B cell (primary cell): ENCODE results near the gene SH2D3C. TPM values are rescaled to one million over a fixed set of nuclear protein-coding genes. Genes with fewer than 3 reads are reported as not detected.

ENCODE experiments used
- ATAC-seq: fragments of 200-7000 bp; cut with Tn5 transposase; one replicate; pipeline ENCODE4 v1.10.0; 2021; ENCODE audit warnings: low read depth, mild to moderate bottlenecking, moderate number of reproducible peaks, moderate library complexity
- CTCF ChIA-PET: fragments of 350-600 bp; sonication (Branson Sonifier 250); formaldehyde crosslinking; loops from one replicate; lab custom pipeline; 2021; ENCODE audit warnings: antibody characterized with exemption, inconsistent platforms; lab: Charles Lee
- POLR2A ChIA-PET: fragments of 350-600 bp; sonication (Branson Sonifier 250); formaldehyde crosslinking; loops from one replicate; lab custom pipeline; 2021; ENCODE audit warnings: antibody characterized with exemption; lab: Charles Lee
- DNase-seq: peaks from one replicate; pipeline ENCODE4 v3.0.0; 2013
- H2AFZ ChIP-seq: 2 replicates; pipeline ENCODE4 v1.6.1; 2012; ENCODE audit warnings: mild to moderate bottlenecking, low read depth, low read length; ENCODE audit not compliant: insufficient read depth, poor library complexity, severe bottlenecking
- H3K27ac ChIP-seq, 2 donors: 1 replicate in 1 of 2; 2 replicates in 1 of 2; pipeline ENCODE4 v1.5.1; 2012 to 2013; ENCODE audit warnings: low read length in 2 of 2, mild to moderate bottlenecking in 2 of 2, moderate library complexity in 1 of 2
- H3K27me3 ChIP-seq, 4 experiments: fragments of 200-600 bp in 1 of 4; sonication (generic) in 1 of 4; replicated peaks in 1 of 4; 1 replicate in 2 of 4; 2 replicates in 2 of 4; pipeline versions ENCODE4 v1.6.1 to v1.7.0; 2013 to 2016; ENCODE audit warnings: low read length in 3 of 4, mild to moderate bottlenecking in 2 of 4, mixed read lengths in 1 of 4, moderate library complexity in 1 of 4; ENCODE audit not compliant: insufficient read depth in 4 of 4, control insufficient read depth in 3 of 4; ENCODE audit errors: control extremely low read depth in 1 of 4
- H3K36me3 ChIP-seq, 2 experiments: replicated peaks in 1 of 2; 1 replicate in 1 of 2; 2 replicates in 1 of 2; pipeline versions ENCODE4 v1.6.1 to v1.7.1; 2013; ENCODE audit warnings: low read length in 1 of 2; ENCODE audit not compliant: insufficient read depth in 2 of 2, control insufficient read depth in 1 of 2; ENCODE audit errors: control extremely low read depth in 1 of 2, extremely low read depth in 1 of 2
- H3K4me1 ChIP-seq, 2 donors: fragments of 200-600 bp in 1 of 2; sonication (generic) in 1 of 2; 1 replicate in 1 of 2; 2 replicates in 1 of 2; pipeline versions ENCODE4 v1.5.1 to v1.6.1; 2013 to 2017; ENCODE audit warnings: low read length in 2 of 2; ENCODE audit not compliant: control insufficient read depth in 2 of 2, insufficient read depth in 2 of 2
- H3K4me2 ChIP-seq: replicated peaks from 2 replicates; pipeline ENCODE3; 2012; ENCODE audit warnings: mild to moderate bottlenecking, low read depth, low read length; ENCODE audit not compliant: poor library complexity, severe bottlenecking
- H3K4me3 ChIP-seq, 5 experiments: fragments of 200-600 bp in 1 of 5; sonication (generic) in 1 of 5; 1 replicate in 3 of 5; 2 replicates in 2 of 5; pipeline versions ENCODE4 v1.5.1 to v1.7.0; 2011 to 2016; ENCODE audit warnings: low read length in 4 of 5, mild to moderate bottlenecking in 4 of 5, low read depth in 2 of 5, control low read depth in 1 of 5, moderate library complexity in 1 of 5; ENCODE audit not compliant: insufficient read depth in 1 of 5; ENCODE audit errors: control extremely low read depth in 1 of 5, extremely low read depth in 1 of 5
- H3K79me2 ChIP-seq: fragments of 200-600 bp; sonication (generic); one replicate; pipeline ENCODE4 v1.6.0; 2016; ENCODE audit warnings: low read length; ENCODE audit not compliant: control insufficient read depth, insufficient read depth
- H3K9ac ChIP-seq: fragments of 200-600 bp; sonication (generic); 2 replicates; pipeline ENCODE4 v1.6.1; 2017; ENCODE audit warnings: mild to moderate bottlenecking, low read length, moderate library complexity
- H3K9me3 ChIP-seq, 3 donors: one replicate each; pipeline versions ENCODE4 v1.6.1 to v1.7.1; 2013; ENCODE audit warnings: low read length in 2 of 3; ENCODE audit not compliant: control insufficient read depth in 2 of 3, insufficient read depth in 1 of 3; ENCODE audit errors: control extremely low read depth in 1 of 3
- H4K20me1 ChIP-seq: 2 replicates; pipeline ENCODE4 v1.6.0; 2012; ENCODE audit warnings: mild to moderate bottlenecking, low read length; ENCODE audit not compliant: insufficient read depth, control insufficient read depth, poor library complexity, severe bottlenecking
- H3K27ac Mint-ChIP-seq: one replicate; pipeline ENCODE4 v1.8.0; 2021; ENCODE audit warnings: mixed read lengths
- H3K27me3 Mint-ChIP-seq: one replicate; pipeline ENCODE4 v1.8.0; 2021; ENCODE audit warnings: mixed read lengths
- H3K4me1 Mint-ChIP-seq: one replicate; pipeline ENCODE4 v1.8.0; 2021; ENCODE audit warnings: mixed read lengths
- H3K4me3 Mint-ChIP-seq: one replicate; pipeline ENCODE4 v1.8.0; 2021; ENCODE audit warnings: mixed read lengths
- H3K9me3 Mint-ChIP-seq: one replicate; pipeline ENCODE4 v1.8.0; 2022; ENCODE audit warnings: mixed read lengths; ENCODE audit not compliant: insufficient read depth
- EZH2 ChIP-seq: IDR thresholded peaks from 2 replicates; pipeline ENCODE4 v1.6.1; 2012; ENCODE audit warnings: borderline replicate concordance, low read depth, mild to moderate bottlenecking, moderate library complexity, low read length; ENCODE audit not compliant: insufficient read depth, poor library complexity, severe bottlenecking
- WGBS: methylation state at CpG from one replicate; pipeline ENCODE4 v1.1.5; 2013; ENCODE audit warnings: missing lambda C conversion rate; ENCODE audit not compliant: insufficient coverage; 5-methylcytosine and 5-hydroxymethylcytosine counted together
- intact Hi-C: fragments of 100-400 bp; cut with micrococcal nuclease; formaldehyde crosslinking; loops from one replicate; pipeline ENCODE4 v1.10.0; 2022
- polyA plus RNA-seq: library from polyadenylated mRNA; depleted of rRNA; stranded (reverse); fragments of >200 nt; gene quantifications from 2 replicates; pipeline ENCODE4 v1.2.3, GENCODE V29; 2012
- total RNA-seq, 2 donors: library from RNA; stranded (reverse); fragments of 120-200 nt in 1 of 2; gene quantifications; 1 replicate in 1 of 2; 2 replicates in 1 of 2; pipeline versions ENCODE4 v1.2.3 to v1.2.4, GENCODE V29; 2013 to 2022
- TF ChIP-seq, protein P1 (sequence below): fragments of 200-600 bp; IDR thresholded peaks from one replicate; pipeline ENCODE4 v1.8.0; 2022; ENCODE audit warnings: antibody characterized with exemption, mild to moderate bottlenecking

The SH2D3C gene
- total and polyA plus RNA-seq, 2 donors (not counting 1 experiment from before 2014, with no cell fraction given) = 66.3 to 85.5 TPM

DNA sequence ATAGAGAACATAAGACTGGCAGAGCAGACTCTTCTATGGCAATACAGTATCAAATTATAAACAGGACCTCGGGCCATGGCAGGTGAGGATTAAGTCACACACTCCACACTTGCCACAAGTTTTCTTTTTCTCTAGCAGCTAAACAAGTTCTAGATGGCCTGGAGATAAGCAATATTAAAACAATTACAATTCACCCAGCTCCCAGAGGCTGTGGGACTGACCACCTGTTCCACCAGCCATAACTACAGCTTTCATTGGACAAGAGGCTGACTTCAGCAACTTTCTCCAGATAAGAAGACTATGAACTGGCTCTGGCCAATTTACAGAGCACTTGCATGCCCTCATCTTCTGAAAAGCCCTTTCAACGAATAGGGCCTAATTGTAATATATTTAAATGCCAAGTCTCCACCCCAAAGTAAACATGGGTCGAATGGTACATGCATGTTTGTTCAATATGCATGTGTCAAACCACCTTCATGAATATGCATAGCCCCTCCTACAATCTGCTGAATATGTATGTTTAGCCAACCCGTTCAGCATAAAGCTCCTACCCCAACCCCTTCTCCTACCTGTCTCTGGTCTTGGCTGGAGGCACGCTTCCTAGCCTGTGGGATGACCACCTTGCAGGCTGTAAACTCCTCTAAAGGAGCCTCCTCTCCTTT, 77.7 kb downstream of the SH2D3C start:
- no peak overlapping the region for H2AFZ ChIP-seq
- no peak overlapping the region for H3K27ac ChIP-seq
- ChIA-PET CTCF (no interaction called here), POLR2A (no interaction called here)
- Mint-ChIP-seq H3K4me1 (peaks cover 14% of the 10 kb centered on the region), H3K27ac (no peak overlapping the region), H3K9me3 (no peaks in the 10 kb centered on the region), H3K27me3 (no peaks in the 10 kb centered on the region), H3K4me3 (no peak overlapping the region)
- no peak overlapping the region for H3K9ac ChIP-seq
- peaks cover 6 to 12% of the 10 kb centered on the region in 2 donors for H3K4me1 ChIP-seq
- no peaks in the 10 kb centered on the region for H4K20me1 ChIP-seq
- no peak overlapping the region for H3K4me2 ChIP-seq
- no peaks in the 10 kb centered on the region for H3K79me2 ChIP-seq
- H3K36me3 ChIP-seq = no peaks in the 10 kb centered on the region
- intact Hi-C loops = no loop called here
- no peaks in the 10 kb centered on the region for H3K27me3 ChIP-seq
- no peaks in the 10 kb centered on the region for H3K9me3 ChIP-seq
- TF ChIP-seq EZH2 = no peak
- TF ChIP-seq, protein P1, sequence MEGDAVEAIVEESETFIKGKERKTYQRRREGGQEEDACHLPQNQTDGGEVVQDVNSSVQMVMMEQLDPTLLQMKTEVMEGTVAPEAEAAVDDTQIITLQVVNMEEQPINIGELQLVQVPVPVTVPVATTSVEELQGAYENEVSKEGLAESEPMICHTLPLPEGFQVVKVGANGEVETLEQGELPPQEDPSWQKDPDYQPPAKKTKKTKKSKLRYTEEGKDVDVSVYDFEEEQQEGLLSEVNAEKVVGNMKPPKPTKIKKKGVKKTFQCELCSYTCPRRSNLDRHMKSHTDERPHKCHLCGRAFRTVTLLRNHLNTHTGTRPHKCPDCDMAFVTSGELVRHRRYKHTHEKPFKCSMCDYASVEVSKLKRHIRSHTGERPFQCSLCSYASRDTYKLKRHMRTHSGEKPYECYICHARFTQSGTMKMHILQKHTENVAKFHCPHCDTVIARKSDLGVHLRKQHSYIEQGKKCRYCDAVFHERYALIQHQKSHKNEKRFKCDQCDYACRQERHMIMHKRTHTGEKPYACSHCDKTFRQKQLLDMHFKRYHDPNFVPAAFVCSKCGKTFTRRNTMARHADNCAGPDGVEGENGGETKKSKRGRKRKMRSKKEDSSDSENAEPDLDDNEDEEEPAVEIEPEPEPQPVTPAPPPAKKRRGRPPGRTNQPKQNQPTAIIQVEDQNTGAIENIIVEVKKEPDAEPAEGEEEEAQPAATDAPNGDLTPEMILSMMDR = no peak
- WGBS = 100% methylated on average over 2 of the region's 5 CpGs
- ATAC-seq (no peak), DNase-seq (no peak)
- no peak overlapping the region for H3K4me3 ChIP-seq

DNA sequence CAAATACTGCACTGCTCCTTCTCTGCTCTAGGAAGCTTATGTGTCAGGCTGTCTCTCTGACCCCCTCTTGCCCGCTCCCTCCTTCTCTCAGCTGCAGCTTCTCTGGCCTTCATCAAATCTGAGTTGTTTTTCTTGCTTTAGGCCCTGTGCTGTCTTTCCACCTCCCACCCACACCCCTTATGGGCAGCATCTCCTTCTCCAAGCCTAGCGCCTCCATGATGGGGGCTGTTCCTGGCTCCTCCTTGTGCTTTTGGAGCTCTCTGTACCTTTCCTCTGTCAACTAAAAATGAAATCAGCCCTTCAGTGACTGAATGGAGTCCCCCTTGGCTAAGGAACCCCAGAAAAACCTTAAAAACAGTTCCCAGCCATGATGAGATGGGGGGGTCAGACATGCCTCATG, 78.3 kb downstream of the SH2D3C start:
- intact Hi-C loops = no loop called here
- ChIA-PET POLR2A (interaction anchor here (0.6 kb wide), 1 partner anchor 119 kb away, joined by 3 read pairs; no protein-coding TSS in a partner anchor), CTCF (interaction anchor here (0.7 kb wide), 1 partner anchor 243 kb away, joined by 3 read pairs; no protein-coding TSS in a partner anchor)
- Histone ChIP-seq H3K79me2 (no peaks in the 10 kb centered on the region), H3K4me2 (no peak overlapping the region), H2AFZ (no peak overlapping the region), H4K20me1 (no peaks in the 10 kb centered on the region), H3K9me3 (no peaks in the 10 kb centered on the region), H3K27ac (no peak overlapping the region), H3K4me1 (peaks cover 6 to 12% of the 10 kb centered on the region in 2 donors), H3K4me3 (no peak overlapping the region), H3K9ac (no peak overlapping the region), H3K36me3 (no peaks in the 10 kb centered on the region), H3K27me3 (no peaks in the 10 kb centered on the region)
- Mint-ChIP-seq H3K9me3 (no peaks in the 10 kb centered on the region), H3K27ac (no peak overlapping the region), H3K4me3 (peak overlapping the region; percentile 82), H3K4me1 (peaks cover 14% of the 10 kb centered on the region), H3K27me3 (no peaks in the 10 kb centered on the region)
- DNase-seq (no peak), ATAC-seq (no peak)
- 100% methylated on average over 2 of the region's 2 CpGs for WGBS
- no peak for TF ChIP-seq EZH2
- TF ChIP-seq, protein P1 = no peak
